Bronchus fibroblast of lung (primary cell): ENCODE data around the gene CXorf66. TPM values are rescaled to one million over a fixed set of nuclear protein-coding genes. Genes with fewer than 3 reads are reported as not detected.

Experiments used
- total RNA-seq: library from RNA; depleted of rRNA; stranded (reverse); fragments of >200 nt; gene quantifications from 2 replicates; pipeline ENCODE4 v1.2.3, GENCODE V29; 2015

CXorf66 gene, protein sequence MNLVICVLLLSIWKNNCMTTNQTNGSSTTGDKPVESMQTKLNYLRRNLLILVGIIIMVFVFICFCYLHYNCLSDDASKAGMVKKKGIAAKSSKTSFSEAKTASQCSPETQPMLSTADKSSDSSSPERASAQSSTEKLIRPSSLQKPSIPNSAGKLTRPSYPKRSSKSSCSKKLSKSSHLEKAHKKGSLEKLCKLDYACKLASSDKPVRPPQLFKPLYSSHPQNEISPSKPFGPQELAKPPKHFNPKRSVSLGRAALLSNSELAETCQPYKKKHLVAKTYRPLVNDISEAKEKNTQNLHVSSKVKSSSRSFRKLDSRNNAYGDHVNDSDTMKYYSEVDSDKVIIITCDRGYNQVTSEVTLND
- not detected in 2 replicates for total RNA-seq

DNA sequence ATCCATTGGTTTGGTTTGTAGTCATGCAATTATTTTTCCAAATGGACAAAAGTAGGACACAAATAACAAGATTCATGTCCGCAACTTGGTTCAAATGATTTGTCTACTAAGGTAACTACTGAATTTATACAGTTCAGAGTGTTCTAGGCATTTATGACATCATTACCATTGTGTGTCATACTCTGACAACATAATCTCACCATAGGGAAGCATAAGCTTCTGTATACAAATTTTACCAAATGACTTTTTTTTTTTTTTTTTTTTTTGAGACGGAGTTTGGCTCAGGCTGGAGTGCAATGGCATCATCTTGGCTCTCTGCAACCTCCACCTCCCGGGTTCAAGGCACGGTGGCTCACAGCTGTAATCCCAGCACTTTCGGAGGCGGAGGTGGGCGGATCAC is at the start of gene CXorf66:
Gene CXorf66, minus strand, starts transcription at position 101 of the 400 bp plus-strand sequence. Its CDS starts 25 bp downstream, at position 76.

DNA sequence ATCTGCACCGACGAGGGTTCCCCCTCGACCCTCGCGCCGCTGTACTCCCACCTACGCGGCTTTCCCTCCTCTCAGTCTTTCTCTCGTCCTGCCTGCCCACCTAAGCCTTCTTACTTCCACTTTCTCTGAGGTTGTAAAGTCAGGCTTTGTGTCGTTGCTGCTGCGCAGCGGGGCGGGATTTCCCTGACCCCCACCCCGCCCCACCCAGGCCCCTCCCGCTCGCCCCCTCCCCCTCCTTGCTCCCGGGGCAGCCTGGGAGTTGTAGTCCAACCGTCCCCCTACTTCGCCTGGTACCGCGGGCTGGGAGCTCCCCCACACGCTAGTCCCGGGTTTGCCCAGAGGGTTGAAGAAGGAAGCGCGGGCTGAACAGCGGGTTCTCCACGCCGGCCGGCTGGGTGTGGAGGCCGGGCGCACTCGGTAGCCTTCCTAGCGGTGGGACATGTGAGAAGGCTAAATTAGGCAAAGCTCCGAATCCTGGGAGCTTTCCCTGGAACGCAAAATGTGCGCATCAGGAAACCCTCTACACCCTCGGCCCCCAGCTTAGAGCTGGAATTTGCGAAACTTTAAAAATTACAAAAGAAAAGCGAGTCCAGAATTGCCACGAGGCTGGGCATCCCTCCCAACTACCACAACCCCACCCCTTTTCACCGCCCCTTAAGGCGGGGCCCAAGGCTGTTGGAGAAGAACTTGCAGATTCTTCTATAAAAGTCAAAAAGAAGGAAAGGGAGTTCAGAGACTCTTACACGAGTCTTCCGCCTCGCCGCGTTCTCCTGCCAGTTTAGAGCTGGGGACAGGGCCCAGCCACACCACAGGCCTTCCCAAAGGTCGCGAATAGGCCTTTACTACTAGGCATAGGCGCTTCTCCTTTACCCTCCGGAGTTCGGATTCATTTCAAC is 32.2 kb downstream of the CXorf66 start, which contains the start of gene ATP11C:
Gene ATP11C, minus strand, starts transcription at position 153 of the 896 bp plus-strand sequence. CDS start 1,011 bp downstream, outside the sequence.

Other genes starting within 250 kb of the CXorf66 start
- gene ATP11C, start 32.5 kb downstream of the CXorf66 start, total RNA-seq: 16.2 and 19.3 TPM in 2 replicates